GM23338 (cell line): ENCODE data around the gene RPS6KA3. TPM values are rescaled to one million over a fixed set of nuclear protein-coding genes. Genes with fewer than 3 reads are reported as not detected.

Source experiments
- ATAC-seq: fragments of 200-7000 bp; cut with Tn5 transposase; 3 replicates; pipeline ENCODE4 v1.9.1; 2020
- DNase-seq: peaks from one replicate; pipeline ENCODE4 v3.0.0-alpha.2; 2015; ENCODE audit warnings: low spot score
- H2AFZ ChIP-seq: fragments of 200-600 bp; sonication (generic); 2 replicates; pipeline ENCODE4 v1.8.0; 2016; ENCODE audit warnings: antibody characterized with exemption, mild to moderate bottlenecking, moderate library complexity
- H3F3A ChIP-seq: fragments of 200-600 bp; sonication (generic); replicated peaks from 2 replicates; pipeline ENCODE4 v1.8.0; 2017; ENCODE audit warnings: antibody characterized with exemption, mixed run types, low read depth
- H3K27ac ChIP-seq: fragments of 200-600 bp; sonication (generic); 2 replicates; pipeline ENCODE4 v1.6.1; 2016; ENCODE audit warnings: low read depth
- H3K27me3 ChIP-seq: fragments of 200-600 bp; sonication (generic); 2 replicates; pipeline ENCODE4 v1.8.0; 2016; ENCODE audit warnings: mild to moderate bottlenecking, mixed run types, moderate library complexity; ENCODE audit not compliant: insufficient read depth
- H3K36me3 ChIP-seq: fragments of 200-600 bp; sonication (generic); 2 replicates; pipeline ENCODE4 v1.8.0; 2016; ENCODE audit warnings: mild to moderate bottlenecking; ENCODE audit not compliant: insufficient read depth
- H3K4me1 ChIP-seq: fragments of 200-600 bp; sonication (generic); 2 replicates; pipeline ENCODE4 v1.8.0; 2016; ENCODE audit warnings: mild to moderate bottlenecking, moderate library complexity; ENCODE audit not compliant: insufficient read depth
- H3K4me2 ChIP-seq: fragments of 200-600 bp; sonication (generic); 2 replicates; pipeline ENCODE4 v1.7.1; 2017; ENCODE audit warnings: mixed run types
- H3K4me3 ChIP-seq: fragments of 200-600 bp; sonication (generic); 2 replicates; pipeline ENCODE4 v1.6.1; 2016; ENCODE audit warnings: mixed run types
- H3K79me2 ChIP-seq: fragments of 200-600 bp; sonication (generic); replicated peaks from 2 replicates; pipeline ENCODE4 v1.8.0; 2017; ENCODE audit warnings: mild to moderate bottlenecking; ENCODE audit not compliant: insufficient read depth
- H3K9me2 ChIP-seq: fragments of 200-600 bp; sonication (generic); 2 replicates; pipeline ENCODE4 v1.8.0; 2017; ENCODE audit not compliant: insufficient read depth
- H4K20me1 ChIP-seq: fragments of 200-600 bp; sonication (generic); replicated peaks from 2 replicates; pipeline ENCODE4 v1.8.0; 2017; ENCODE audit warnings: mild to moderate bottlenecking; ENCODE audit not compliant: insufficient read depth
- H3K27ac Mint-ChIP-seq: 2 replicates; pipeline ENCODE4 v1.8.0; 2020; ENCODE audit warnings: inconsistent platforms, mild to moderate bottlenecking, moderate library complexity, mixed read lengths
- H3K27me3 Mint-ChIP-seq: 3 replicates; pipeline ENCODE4 v1.8.0; 2022; ENCODE audit warnings: low read depth, mild to moderate bottlenecking, moderate library complexity, mixed read lengths, inconsistent platforms; ENCODE audit not compliant: insufficient read depth, poor library complexity
- H3K36me3 Mint-ChIP-seq: 3 replicates; pipeline ENCODE4 v1.8.0; 2021; ENCODE audit warnings: low read depth, mild to moderate bottlenecking, inconsistent platforms, moderate library complexity, mixed read lengths
- H3K4me1 Mint-ChIP-seq: 3 replicates; pipeline ENCODE4 v1.8.0; 2020; ENCODE audit warnings: mild to moderate bottlenecking, inconsistent platforms, mixed read lengths
- H3K4me3 Mint-ChIP-seq: 3 replicates; pipeline ENCODE4 v1.8.0; 2021; ENCODE audit warnings: moderate library complexity, mild to moderate bottlenecking, inconsistent platforms, mixed read lengths
- H3K9me3 Mint-ChIP-seq: 3 replicates; pipeline ENCODE4 v1.8.0; 2020; ENCODE audit warnings: moderate library complexity, mild to moderate bottlenecking, inconsistent platforms, mixed read lengths
- CREB1 ChIP-seq: fragments of 250-450 bp; sonication (Bioruptor Pico); IDR thresholded peaks from 2 replicates; pipeline ENCODE4 v1.5.0; 2020; ENCODE audit warnings: low read depth, mild to moderate bottlenecking, moderate library complexity
- EZH2 ChIP-seq: fragments of 200-600 bp; sonication (generic); IDR thresholded peaks from one replicate; pipeline ENCODE4 v1.8.0; 2017; ENCODE audit warnings: antibody characterized with exemption, mild to moderate bottlenecking, low read depth; ENCODE audit not compliant: unreplicated experiment
- EZH2phosphoT487 ChIP-seq: fragments of 200-600 bp; sonication (generic); IDR thresholded peaks from one replicate; pipeline ENCODE4 v1.8.1; 2018; ENCODE audit warnings: antibody characterized with exemption; ENCODE audit not compliant: unreplicated experiment
- JUNB ChIP-seq: IDR thresholded peaks from one replicate; pipeline ENCODE4 v1.6.1; 2016; ENCODE audit warnings: antibody characterized with exemption; ENCODE audit not compliant: unreplicated experiment
- NANOG ChIP-seq: IDR thresholded peaks from 2 replicates; pipeline ENCODE4 v1.6.1; 2016; ENCODE audit warnings: antibody characterized with exemption, borderline replicate concordance
- POLR2AphosphoS5 ChIP-seq: IDR thresholded peaks from 2 replicates; pipeline ENCODE4 v1.6.1; 2016; ENCODE audit warnings: antibody characterized with exemption, low read depth
- STAT1 ChIP-seq: IDR thresholded peaks from one replicate; pipeline ENCODE4 v1.6.1; 2016; ENCODE audit warnings: antibody characterized with exemption; ENCODE audit not compliant: unreplicated experiment
- ZNF114 ChIP-seq: fragments of 250-450 bp; sonication (Bioruptor Pico); IDR thresholded peaks from 2 replicates; pipeline ENCODE4 v1.5.0; 2020; ENCODE audit warnings: mild to moderate bottlenecking, moderate library complexity
- ZNF331 ChIP-seq: fragments of 250-450 bp; sonication (Bioruptor Pico); IDR thresholded peaks from 2 replicates; pipeline ENCODE4 v1.5.0; 2020; ENCODE audit warnings: low read depth, mild to moderate bottlenecking, moderate library complexity
- ZNF462 ChIP-seq: fragments of 250-450 bp; sonication (Bioruptor Pico); IDR thresholded peaks from 2 replicates; pipeline ENCODE4 v1.5.0; 2020; ENCODE audit warnings: mild to moderate bottlenecking, moderate library complexity
- polyA plus RNA-seq: library from polyadenylated mRNA; unstranded; fragments of >200 nt; fragmentation: Nextera tagmentation; extraction: Ambion mirVana; gene quantifications from 2 replicates; pipeline ENCODE4 v1.2.1, GENCODE V29; 2016
- total RNA-seq: library from RNA; depleted of rRNA; stranded (reverse); fragments of >200 nt; shearing (Covaris generic); gene quantifications from 2 replicates; pipeline ENCODE4 v1.2.3, GENCODE V29; 2014

The RPS6KA3 gene
- total and polyA plus RNA-seq, 2 experiments from 2014 or later: 3.2 to 12.2 TPM

- no peak for TF ChIP-seq ZNF462 (CRISPR knock-in tag)
- no peak for TF ChIP-seq CREB1 (CRISPR knock-in tag)
- TF ChIP-seq JUNB: no peak
- no peak for TF ChIP-seq NANOG
- TF ChIP-seq EZH2phosphoT487: no peak
- no peak for TF ChIP-seq ZNF331 (CRISPR knock-in tag)
- TF ChIP-seq EZH2: no peak
- no peak for TF ChIP-seq POLR2AphosphoS5
- TF ChIP-seq ZNF114 (CRISPR knock-in tag): no peak
Measured at GRCh38 chrX:20233336-20233735, 33.4 kb downstream of the RPS6KA3 start (continued).

GRCh38 chrX:20231598-20231997 is 35.1 kb downstream of the RPS6KA3 start:
- H4K20me1 ChIP-seq: no peaks in the 10 kb centered on the region; the same call in 1 of the 2 replicates
- no peak overlapping the region for H3K4me2 ChIP-seq
- H2AFZ ChIP-seq: no peak overlapping the region
- no peaks in the 10 kb centered on the region for H3K36me3 ChIP-seq
- H3K27me3 ChIP-seq: no peaks in the 10 kb centered on the region
- Mint-ChIP-seq H3K4me1 (peaks cover 10% of the 10 kb centered on the region), H3K27me3 (peaks cover 2% of the 10 kb centered on the region), H3K27ac (no peak overlapping the region), H3K4me3 (no peak overlapping the region), H3K9me3 (peaks cover 8% of the 10 kb centered on the region; the same call in 2 of the 3 replicates), H3K36me3 (peaks cover 29% of the 10 kb centered on the region; the same call in 2 of the 3 replicates)
- H3F3A ChIP-seq: no peaks in the 10 kb centered on the region
- no peak overlapping the region for H3K27ac ChIP-seq
- H3K4me3 ChIP-seq: no peak overlapping the region
- no peaks in the 10 kb centered on the region for H3K79me2 ChIP-seq
- no peaks in the 10 kb centered on the region for H3K4me1 ChIP-seq
- H3K9me2 ChIP-seq: no peaks in the 10 kb centered on the region
- no peak for DNase-seq
- no peak for ATAC-seq
- TF ChIP-seq STAT1 (no peak), EZH2 (no peak), ZNF462 (CRISPR knock-in tag) (no peak)
